T47D (cell line): ENCODE measurements around the gene EPB41L2.
A peak's percentile ranks its signal among the peaks of the same experiment; 100 is the strongest.
"Not testable (repeated sequence)": the region's sequence is repeated elsewhere in the genome, so short reads cannot be mapped to it uniquely, and the experiment has no call there.

Experiments used
- DNase-seq, 2 experiments: peaks; one replicate each; pipeline versions ENCODE4 v3.0.0 to v3.0.0-alpha.2; 2011 to 2012; ENCODE audit warnings: low read depth in 1 of 2, low spot score in 1 of 2
- JUND ChIP-seq: IDR thresholded peaks from 2 replicates; pipeline ENCODE4 v1.6.1; 2012; ENCODE audit warnings: low read depth
- in situ Hi-C: cut with HindIII; loops from 2 replicates; pipeline ENCODE4 v1.10.0; 2016; ENCODE audit warnings: low sequenced_read_pairs, low pct_unique_long_range_greater_than_20kb

EPB41L2 gene

DNA sequence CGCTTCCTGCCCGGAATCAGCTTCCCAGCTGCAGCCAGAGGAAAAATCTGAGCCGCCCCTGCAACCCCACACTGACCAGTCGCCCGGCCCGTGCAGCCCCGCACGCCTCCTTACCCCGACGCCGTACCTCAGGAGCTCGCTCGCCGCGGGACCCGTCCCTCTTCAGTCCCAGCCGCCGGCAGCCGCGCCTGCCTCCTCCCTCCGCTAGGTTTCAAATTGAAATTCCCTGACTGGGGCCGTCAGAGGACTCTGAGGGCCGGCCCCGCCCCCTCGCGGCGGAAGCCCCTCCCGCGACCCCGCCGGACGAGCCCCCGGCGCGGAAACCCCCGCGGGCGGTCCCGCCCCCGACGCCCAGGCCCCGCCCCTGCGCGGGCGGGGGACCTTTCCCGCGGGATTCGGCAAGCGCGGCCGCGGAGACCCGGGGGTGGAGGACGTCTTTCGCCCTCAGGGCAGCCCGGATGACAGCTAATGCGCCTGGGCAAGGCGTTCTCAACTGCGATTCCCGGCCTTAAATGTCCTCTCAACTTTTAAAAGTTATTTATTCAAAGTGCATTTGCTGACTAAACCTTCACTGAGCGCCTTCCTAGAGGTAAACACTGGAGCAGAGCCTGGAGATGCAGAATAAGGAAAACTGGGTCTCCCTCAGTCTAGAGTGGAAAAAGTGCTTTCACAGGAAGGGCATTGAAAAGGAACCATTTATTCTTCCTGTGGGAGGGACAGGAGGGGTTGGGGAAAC is at the start of gene EPB41L2:
EPB41L2 (minus strand) TSS at position 218 of the 736 bp plus-strand sequence. CDS start 106,760 bp downstream, outside the sequence.
- no peak for TF ChIP-seq JUND
- in situ Hi-C loops = no loop called here
- DNase-seq = peak; percentile 21 to 79

GRCh38 chr6:131112249-131112648 is 49.2 kb upstream of the EPB41L2 start:
- TF ChIP-seq JUND = no peak
- in situ Hi-C loops = no loop called here
- no peak for DNase-seq

GRCh38 chr6:131107151-131107550 is 44.1 kb upstream of the EPB41L2 start:
- no peak for TF ChIP-seq JUND
- in situ Hi-C loops = no loop called here

DNA sequence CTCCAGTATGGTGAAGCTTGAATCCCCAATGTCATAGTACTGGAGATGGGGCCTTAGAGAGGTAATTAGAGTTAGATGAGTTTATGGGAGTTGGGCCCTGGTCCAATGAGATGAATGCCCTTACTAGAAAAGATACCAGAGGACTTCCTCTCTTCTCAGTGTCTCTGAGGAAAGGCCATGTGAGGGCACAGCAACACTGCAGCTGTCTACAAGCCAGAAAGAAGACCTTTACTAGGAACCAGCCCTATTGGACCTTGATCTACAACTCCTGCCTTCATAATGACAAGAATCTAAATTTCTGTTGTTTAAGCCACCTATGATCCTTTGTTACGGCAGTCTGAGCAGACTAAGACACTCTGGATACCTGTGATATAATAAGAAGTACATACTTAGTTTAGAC is 40.9 kb upstream of the EPB41L2 start:
- no peak for TF ChIP-seq JUND
- DNase-seq = no peak
- in situ Hi-C loops = no loop called here

More at GRCh38 chr6:131107151-131107550, 44.1 kb upstream of the EPB41L2 start:
- no peak for DNase-seq

GRCh38 chr6:131103296-131103695 is 40.3 kb upstream of the EPB41L2 start:
- no peak for TF ChIP-seq JUND
- in situ Hi-C loops = no loop called here
- no peak for DNase-seq

DNA sequence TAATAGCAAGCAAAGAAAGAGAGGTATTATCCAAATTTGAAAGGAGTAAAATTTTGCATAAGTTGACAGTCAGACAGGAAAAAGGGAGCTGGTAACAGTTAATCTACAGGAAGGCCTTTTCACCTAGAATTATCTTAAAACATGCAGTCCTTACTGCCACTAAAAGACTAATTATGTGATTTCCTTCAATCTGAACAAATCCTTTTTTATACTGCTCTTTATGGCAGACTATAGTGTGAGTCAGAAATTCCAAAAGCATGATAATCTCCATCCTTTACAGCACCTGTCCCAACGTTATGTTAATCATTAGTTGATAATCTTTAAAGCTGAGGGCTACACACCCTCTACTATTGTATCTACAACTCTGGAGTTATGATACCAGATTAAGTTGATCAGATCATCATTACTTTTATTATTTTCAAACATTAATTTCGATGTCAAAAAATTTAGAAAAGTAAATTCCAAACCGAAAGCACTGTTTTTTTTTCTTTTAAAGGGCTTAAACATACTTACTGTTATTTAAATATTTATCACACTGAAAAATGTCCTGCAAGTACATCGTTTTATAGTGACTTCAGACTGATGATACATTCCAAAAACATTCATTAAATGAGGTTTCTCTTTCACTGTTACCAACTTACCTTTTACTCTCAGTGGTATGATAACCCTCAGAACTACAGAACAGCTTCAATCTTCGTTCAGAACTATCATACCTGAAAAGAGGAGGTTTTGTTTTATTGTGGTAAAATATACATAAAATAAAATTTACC is 39.1 kb upstream of the EPB41L2 start:
- TF ChIP-seq JUND = no peak
- in situ Hi-C loops = no loop called here
- DNase-seq = no peak

GRCh38 chr6:131096786-131097185 is 33.7 kb upstream of the EPB41L2 start:
- DNase-seq = no peak
- TF ChIP-seq JUND = no peak
- in situ Hi-C loops = no loop called here

- no peak for DNase-seq
- in situ Hi-C loops = no loop called here
- TF ChIP-seq JUND = no peak
These were observed 30.3 kb upstream of the EPB41L2 start for GRCh38 chr6:131093334-131093733.

DNA sequence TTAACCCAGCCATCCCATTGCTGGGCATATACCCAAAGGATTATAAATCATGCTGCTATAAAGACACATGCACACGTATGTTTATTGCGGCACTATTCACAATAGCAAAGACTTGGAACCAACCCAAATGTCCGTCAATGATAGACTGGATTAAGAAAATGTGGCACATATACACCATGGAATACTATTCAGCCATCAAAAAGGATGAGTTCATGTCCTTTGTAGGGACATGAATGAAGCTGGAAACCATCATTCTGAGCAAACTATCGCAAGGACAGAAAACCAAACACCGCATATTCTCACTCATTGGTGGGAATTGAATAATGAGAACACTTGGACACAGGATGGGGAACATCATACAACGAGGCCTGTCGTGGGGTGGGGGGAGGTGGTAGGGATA is 28.9 kb upstream of the EPB41L2 start:
- in situ Hi-C loops, DNase-seq: not testable (repeated sequence)

DNA sequence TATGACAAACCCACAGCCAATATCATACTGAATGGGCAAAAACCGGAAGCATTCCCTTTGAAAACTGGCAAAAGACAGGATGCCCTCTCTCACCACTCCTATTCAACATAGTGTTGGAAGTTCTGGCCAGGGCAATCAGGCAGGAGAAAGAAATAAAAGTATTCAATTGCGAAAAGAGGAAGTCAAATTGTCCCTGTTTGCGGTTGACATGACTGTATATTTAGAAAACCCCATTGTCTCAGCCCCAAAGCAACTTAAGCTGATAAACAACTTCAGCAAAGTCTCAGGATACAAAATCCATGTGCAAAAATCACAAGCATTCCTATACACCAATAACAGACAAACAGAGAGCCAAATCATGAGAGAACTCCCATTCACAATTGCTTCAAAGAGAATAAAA is 27.3 kb upstream of the EPB41L2 start:
- in situ Hi-C loops, DNase-seq: not testable (repeated sequence)

- no peak for TF ChIP-seq JUND
- in situ Hi-C loops = no loop called here
- no peak for DNase-seq
These were observed 21.9 kb upstream of the EPB41L2 start for GRCh38 chr6:131084982-131085381.

DNA sequence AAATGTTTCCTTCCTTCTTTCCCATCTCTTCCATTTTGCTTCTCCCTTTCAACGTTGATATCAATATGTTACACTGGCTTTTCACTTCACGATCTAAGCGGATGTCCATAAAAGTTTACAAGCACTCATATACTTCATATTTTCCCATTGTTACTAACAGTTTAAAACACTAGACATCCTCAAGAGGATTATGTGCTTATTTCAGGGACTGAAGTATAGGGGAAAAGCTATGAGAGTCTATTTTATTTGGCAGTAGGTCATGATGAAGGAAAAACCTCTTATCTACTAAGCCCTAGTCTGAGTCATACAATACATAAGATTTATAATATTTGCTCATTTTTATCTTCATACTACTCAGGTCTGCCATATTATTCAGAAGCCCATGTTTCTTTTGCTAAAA is 20.6 kb upstream of the EPB41L2 start:
- in situ Hi-C loops = no loop called here
- TF ChIP-seq JUND = no peak

DNA sequence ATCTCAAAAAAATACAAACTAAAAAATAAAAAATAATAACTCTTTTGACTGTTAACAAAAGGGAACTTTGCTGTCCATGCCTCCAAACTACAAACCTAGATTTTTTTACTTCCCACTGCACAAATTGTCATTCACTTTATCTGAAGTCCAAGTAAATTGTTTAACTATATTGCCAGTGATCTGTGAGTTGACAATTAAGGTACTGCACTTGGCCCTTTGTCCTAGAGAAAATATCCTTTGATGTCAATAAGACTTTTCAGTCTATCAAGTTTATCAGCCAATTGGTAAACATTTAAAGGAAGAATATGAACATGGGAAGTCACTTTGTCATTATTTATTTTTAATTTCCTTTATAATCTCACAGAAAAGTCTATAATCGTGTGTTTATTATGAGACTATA is 19.3 kb upstream of the EPB41L2 start:
- TF ChIP-seq JUND = no peak
- no peak for DNase-seq
- in situ Hi-C loops = no loop called here

More for the DNA sequence above, 20.6 kb upstream of the EPB41L2 start:
- no peak for DNase-seq
